GOT3 (cell line): ENCODE data around the gene RNASE13.

ENCODE experiments used
- DNase-seq: peaks from one replicate; lab custom pipeline; 2025; ENCODE audit warnings: mixed read lengths; lab: John Stamatoyannopoulos, UW

RNASE13 gene

GRCh38 chr14:21034707-21035106, at the start of gene RNASE13:
RNASE13 (minus strand) TSS chr14:21034807; CDS start chr14:21034288, 519 bp downstream.
- DNase-seq = no peak

GRCh38 chr14:21084396-21084795, 49.8 kb upstream of the RNASE13 start:
- DNase-seq = no peak

DNA sequence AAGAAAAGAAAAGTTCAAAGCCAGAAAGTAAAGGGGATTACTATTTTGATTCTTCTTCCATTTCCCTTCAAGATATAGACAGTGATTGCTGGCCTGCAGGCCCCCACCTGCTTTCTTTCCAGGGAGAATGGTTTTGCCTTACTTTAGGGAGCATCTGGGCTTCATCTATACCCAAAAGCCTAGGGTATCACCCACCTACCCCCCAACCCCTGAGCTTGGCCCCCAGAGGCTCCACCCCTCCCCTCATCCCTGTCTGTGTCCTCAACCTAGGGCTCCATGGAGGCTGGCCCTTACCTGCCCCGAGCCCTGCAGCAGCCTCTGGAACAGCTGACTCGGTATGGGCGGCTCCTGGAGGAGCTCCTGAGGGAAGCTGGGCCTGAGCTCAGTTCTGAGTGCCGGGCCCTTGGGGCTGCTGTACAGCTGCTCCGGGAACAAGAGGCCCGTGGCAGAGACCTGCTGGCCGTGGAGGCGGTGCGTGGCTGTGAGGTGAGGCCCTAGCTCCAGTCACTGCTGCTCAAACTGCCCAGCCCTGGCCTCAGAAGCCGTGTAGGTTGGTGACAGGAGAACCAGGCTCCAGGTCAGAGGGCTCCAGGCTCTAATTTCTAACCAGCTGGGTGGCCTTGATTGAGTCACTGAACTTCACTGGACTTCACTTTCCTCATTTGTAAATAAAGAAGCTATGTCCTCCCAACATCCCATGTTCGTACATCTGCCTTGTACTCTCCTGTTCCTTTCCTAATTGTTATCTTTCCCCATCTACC, 49.1 kb upstream of the RNASE13 start:
- no peak for DNase-seq

GRCh38 chr14:21081521-21082142, 47.0 kb upstream of the RNASE13 start:
- no peak for DNase-seq

DNA sequence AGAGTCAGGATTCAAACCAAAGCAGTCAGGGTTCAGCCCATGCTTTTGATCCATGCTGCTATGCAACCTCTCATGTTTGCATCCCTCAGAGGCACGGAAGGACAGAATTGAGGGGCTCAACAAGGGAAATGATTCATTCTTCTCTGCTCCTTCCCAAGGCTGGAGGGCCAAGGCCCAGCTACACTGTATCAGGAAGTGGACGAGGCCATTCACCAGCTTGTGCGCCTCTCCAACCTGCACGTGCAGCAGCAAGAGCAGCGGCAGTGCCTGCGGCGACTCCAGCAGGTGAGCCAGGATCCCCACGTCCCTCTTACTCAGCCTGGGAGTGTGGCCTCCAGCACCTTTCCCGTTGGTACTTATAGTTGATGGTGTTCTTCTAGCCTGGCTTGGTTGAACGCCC, 44.1 kb upstream of the RNASE13 start:
- DNase-seq = no peak

GRCh38 chr14:21078287-21078686, 43.7 kb upstream of the RNASE13 start:
- no peak for DNase-seq

DNA sequence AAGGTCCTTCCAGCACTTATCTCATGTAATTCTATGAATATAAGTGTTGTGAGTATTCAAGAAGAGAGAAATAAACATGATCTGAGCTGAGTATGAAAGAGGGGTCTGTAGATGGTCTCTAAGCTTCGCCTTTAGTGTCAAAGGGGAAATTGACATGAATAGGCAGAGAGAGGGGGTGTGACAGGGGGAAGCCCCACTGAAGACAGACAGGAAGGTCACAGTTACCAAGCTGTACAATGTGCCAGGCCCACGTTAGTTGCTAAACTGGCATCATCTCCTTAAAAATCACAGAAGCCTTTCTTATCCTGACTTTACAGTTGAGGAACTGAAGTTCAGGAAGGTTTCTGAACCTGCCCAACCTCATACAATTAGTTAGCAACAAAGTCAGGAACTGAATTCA, 43.1 kb upstream of the RNASE13 start:
- no peak for DNase-seq

GRCh38 chr14:21075719-21076437, 41.3 kb upstream of the RNASE13 start:
- DNase-seq = no peak

- DNase-seq = no peak
Observed at GRCh38 chr14:21074398-21075272, 40.0 kb upstream of the RNASE13 start.

DNA sequence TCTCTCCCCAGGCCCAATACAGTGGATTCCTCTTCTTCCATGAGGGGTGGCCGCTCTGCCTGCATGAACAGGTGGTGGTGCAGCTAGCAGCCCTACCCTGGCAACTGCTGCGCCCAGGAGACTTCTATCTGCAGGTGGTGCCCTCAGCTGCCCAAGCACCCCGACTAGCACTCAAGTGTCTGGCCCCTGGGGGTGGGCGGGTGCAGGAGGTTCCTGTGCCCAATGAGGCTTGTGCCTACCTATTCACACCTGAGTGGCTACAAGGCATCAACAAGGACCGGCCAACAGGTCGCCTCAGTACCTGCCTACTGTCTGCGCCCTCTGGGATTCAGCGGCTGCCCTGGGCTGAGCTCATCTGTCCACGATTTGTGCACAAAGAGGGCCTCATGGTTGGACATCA, 39.3 kb upstream of the RNASE13 start:
- no peak for DNase-seq

- DNase-seq = no peak
Observed at GRCh38 chr14:21072781-21073339, 38.3 kb upstream of the RNASE13 start.

- no peak for DNase-seq
Observed at GRCh38 chr14:21072031-21072473, 37.4 kb upstream of the RNASE13 start.

- DNase-seq = no peak
Observed at GRCh38 chr14:21071225-21072030, 36.8 kb upstream of the RNASE13 start.

DNA sequence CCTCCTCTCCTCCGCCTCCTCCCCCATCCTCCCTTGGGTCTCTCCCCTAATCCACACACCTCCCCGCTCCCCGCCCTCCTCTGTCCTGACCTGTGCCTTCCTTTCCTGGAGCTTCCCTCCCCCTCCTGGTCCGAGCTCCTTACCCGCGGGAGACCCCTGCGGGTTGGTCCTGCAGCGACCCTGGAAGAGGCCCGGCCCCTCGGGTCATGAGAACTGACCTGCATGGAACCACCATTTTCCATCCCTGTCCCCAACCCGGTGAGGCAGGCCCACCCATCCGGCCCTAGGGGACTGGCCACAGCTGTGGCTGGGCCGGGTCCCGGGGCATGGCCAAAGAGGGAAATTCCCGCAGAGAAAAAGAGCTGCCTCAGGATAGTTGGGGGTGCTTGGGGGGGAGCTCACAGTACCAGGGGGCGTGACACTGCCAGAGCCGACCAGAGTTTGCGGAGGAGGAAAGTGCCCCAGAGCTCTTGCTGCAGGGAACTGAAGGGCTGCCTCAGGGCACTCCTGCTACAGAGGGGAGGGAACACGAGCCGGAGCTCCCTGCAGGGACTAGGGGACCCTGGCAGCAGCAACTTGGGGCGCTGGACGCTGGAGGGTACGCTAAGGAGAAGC, 36.1 kb upstream of the RNASE13 start:
- DNase-seq = no peak

DNA sequence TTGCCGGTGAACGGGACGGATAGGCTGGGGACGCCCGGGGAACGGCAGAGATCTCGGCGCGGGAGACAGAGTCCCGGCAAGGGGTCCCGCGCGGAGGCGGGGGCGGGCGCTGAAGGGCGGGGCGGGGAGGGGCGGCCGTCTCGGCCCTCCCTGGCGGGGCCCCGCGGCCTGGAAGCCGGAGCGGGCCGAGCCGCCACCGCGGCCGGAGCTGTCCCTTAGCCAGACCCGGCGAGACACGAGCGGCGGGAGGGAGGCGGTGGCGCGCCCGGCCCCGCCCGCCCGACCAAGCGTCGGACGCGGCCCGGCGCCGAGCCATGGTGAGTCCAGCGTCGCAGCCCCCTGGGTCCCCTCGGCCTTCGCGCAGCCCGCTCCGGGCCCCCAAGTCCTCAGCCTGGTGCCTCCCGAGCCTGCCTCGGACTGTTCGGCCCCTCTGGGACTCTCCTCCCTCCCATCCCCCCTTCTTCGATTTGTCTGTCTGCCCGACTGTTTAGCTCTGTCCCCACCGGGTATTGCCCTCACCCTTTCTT, 35.5 kb upstream of the RNASE13 start, which contains the start of gene ARHGEF40:
Gene ARHGEF40, plus strand, starts transcription at position 222 of the 527 bp plus-strand sequence. Its CDS starts 93 bp downstream, at position 315.
- no peak for DNase-seq

DNA sequence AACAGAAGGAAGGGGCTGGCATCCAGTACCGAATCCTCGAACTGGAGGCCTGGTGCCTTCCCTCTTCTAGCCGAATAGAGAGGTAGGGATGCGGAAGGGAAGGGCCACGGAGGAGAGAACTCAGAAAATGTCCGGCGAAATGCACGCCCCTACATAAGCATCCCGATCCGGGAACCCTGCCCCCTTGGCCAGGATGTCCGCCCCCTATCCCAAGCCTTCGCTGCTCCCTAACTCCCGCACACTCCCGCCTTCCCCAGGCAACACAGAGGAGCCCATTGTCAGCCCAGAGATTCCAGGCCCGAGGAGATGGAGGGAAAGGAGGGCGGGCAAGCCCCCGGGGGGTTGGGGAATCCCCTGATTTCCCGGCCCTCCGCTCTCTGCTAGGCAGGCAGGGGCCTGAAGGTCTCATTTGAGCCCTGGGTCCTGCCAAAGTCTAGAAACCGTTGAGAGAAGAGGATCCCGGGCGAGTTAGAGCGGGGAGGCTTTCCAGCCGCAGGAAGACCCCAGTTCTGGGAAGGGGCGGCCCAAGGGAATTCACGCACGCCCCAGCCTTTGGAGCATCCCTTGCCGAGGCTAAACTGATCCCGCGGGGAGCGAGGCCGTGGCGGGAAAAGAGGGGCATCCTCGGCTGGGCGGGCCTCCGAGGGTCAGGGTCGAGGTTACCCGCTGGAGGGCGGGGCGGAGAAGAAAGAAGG, 34.9 kb upstream of the RNASE13 start:
- no peak for DNase-seq

DNA sequence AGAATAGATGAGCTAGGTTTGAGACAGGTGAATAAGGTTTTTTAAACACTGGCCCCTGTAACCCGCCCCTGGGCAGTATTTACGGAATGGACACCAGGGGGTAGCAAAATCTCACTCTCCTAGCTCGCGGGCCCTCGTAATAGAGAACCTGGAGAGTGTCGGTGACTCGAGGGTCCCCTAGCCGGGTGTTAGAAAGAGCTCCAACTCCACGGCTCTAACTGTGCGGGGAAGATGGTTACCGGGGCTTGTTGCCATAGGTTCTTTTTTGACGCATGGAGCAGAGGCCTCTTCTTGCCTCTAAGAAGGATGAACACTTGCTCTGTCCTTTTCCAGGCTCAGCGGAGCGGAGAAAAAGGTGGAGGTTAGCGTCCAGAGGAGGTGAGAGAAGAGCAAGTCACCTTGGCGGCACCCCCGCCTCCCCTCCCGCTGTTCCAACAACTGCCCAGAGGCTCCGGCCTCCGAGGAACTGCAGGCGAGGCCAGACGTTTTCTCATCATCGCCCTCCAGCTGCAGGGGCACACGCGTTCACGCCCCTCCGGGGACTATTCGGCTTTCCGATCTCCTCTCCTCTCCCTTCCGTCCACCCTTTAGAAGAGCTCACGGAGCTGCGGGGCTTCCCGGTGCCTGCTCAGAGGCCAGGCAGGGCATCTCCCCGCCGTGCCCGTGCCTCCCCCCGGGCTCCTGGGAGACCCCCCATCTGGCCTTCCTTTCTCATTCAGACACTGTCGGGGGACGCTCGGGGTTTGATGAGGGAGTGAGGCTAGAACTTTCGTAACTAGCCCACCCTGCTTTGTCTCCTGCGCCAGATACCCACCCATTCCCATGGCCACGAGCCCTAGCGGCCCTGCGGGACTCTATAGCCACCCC, 34.1 kb upstream of the RNASE13 start:
- DNase-seq = no peak

DNA sequence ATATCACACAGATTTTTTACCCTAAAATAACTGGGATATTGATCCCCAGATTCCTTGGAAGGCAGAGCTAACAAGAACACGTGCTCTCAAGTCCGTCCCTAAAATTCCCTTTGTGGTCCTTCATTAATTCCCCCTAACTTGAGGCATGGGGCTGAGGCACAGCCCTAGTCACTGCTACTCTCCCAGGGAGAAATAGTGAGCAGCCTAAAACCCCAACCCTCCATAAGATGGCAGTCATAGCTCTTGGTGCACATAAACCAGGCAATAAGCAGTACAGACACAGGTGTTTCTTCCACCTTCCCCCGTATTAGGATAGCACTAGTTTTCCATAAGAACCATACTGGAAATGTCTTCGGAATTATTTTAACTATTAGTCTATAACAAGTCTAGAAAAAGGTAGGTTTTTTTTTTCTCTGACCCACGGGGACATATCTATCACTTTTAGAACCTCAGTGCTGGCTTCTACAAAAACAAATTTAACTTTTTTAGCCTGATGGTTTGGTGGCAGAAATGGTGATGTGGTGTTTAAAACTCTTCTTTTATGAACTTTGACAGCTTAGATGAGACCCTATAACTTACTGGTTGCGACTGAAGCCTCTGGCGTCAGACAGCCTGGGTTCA, 32.4 kb upstream of the RNASE13 start:
- no peak for DNase-seq
